ENCODE data around the gene IL1RAP. TPM values are rescaled to one million over a fixed set of nuclear protein-coding genes. Genes with fewer than 3 reads are reported as not detected.

IL1RAP gene
- total RNA-seq, 2 experiments from 2014 or later: 14.2 to 15.2 TPM

- H3K9me3 Mint-ChIP-seq: peaks cover 12% of the 10 kb centered on the region
- ChIA-PET CTCF (interaction anchor here (0.6 kb wide), 1 partner anchor 795 kb away, joined by 3 read pairs; no protein-coding TSS in a partner anchor), POLR2A (no interaction called here)
- DNase-seq: no peak
- H3K27ac Mint-ChIP-seq: no peak overlapping the region
- no peak overlapping the region for H3K4me3 Mint-ChIP-seq
- H3K36me3 Mint-ChIP-seq (ENCODE audit: low read depth): peaks cover 45% of the 10 kb centered on the region
- H3K4me1 Mint-ChIP-seq: peaks cover 27% of the 10 kb centered on the region
- no peaks in the 10 kb centered on the region for H3K27me3 Mint-ChIP-seq
Measured at GRCh38 chr3:190595807-190596206, 81.9 kb downstream of the IL1RAP start.

- no peak for DNase-seq
- H3K9me3 Mint-ChIP-seq: peaks cover 12% of the 10 kb centered on the region
- no peak overlapping the region for H3K4me3 Mint-ChIP-seq
- CTCF ChIA-PET: interaction anchor here (0.6 kb wide), 1 partner anchor 796 kb away, joined by 3 read pairs; no protein-coding TSS in a partner anchor
- peaks cover 42% of the 10 kb centered on the region for H3K36me3 Mint-ChIP-seq (ENCODE audit: low read depth)
- peaks cover 24% of the 10 kb centered on the region for H3K4me1 Mint-ChIP-seq
- POLR2A ChIA-PET: no interaction called here
- no peak overlapping the region for H3K27ac Mint-ChIP-seq
- no peaks in the 10 kb centered on the region for H3K27me3 Mint-ChIP-seq
Measured at GRCh38 chr3:190596349-190597285, 82.7 kb downstream of the IL1RAP start.

DNA sequence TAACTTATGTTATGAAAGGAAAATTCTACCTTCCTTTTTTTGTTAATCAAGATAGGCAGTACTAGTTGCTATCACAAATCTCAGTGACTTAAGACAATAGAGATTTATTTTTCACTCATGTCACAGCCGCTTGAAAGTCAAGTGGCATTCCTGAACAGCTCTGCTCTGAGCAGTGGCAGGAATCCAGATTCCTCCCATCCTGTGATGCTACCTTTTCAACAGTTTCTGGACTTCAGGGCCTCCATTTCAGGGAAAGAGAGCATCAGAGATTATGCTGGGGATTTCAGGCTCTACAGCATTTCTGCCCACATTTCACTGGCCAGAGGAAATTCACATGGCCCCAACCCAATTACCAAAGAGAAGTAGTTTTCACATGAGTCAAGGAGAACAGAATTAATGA is 83.4 kb downstream of the IL1RAP start:
- no peak for DNase-seq
- Mint-ChIP-seq H3K4me3 (no peak overlapping the region), H3K27me3 (no peaks in the 10 kb centered on the region), H3K36me3 (ENCODE audit: low read depth) (peaks cover 45% of the 10 kb centered on the region), H3K9me3 (peaks cover 12% of the 10 kb centered on the region), H3K27ac (no peak overlapping the region), H3K4me1 (peaks cover 22% of the 10 kb centered on the region)
- POLR2A ChIA-PET: no interaction called here
- CTCF ChIA-PET: no interaction called here

DNA sequence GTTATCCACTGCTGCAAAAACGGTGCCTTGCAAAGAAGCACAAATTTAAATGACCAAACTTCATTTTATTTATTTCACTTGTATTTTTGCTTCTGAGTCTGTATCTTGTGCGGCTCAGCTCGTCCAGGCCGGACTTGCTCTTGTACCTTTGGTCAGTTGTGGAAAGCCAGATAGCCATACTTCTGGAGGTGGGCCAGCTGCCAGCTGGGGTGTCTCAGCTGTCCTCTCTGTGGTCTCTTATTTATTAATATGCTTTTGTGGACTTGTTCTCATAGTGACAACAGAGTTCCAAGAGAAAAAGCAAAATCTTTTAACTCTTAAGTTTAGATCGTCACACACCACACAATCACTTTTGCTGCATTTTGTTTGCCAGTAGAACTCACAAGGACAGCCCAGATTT is 87.7 kb downstream of the IL1RAP start:
- POLR2A ChIA-PET: no interaction called here

DNA sequence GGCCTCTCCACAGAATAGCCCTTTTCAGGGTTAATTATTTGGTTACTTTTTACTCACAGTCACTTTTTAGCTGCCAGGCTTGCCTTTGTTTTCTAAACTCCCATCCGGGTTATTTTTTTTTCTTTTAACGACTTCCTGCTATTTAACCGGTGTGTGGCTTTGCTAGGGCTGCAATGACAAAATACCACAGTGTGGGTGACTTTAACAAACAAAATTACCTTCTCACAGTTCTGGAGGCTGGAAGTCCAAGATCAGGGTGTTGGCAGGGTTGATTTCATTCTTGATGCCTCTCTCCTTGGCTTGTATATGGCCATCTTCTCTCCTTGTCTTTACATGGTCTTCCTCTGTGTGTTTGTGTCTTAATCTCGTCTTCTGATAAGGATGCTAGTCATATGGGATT is 91.5 kb downstream of the IL1RAP start:
- no peak for DNase-seq
- Mint-ChIP-seq H3K36me3 (ENCODE audit: low read depth) (peaks cover 69% of the 10 kb centered on the region), H3K9me3 (peaks cover 10% of the 10 kb centered on the region), H3K4me3 (no peak overlapping the region), H3K27me3 (no peaks in the 10 kb centered on the region), H3K4me1 (peaks cover 22% of the 10 kb centered on the region), H3K27ac (peak overlapping the region; percentile 45)
- ChIA-PET CTCF (interaction anchor here (1.4 kb wide), 1 partner anchor 13 kb away, joined by 5 read pairs; no protein-coding TSS in a partner anchor), POLR2A (interaction anchor here (1.3 kb wide), 1 partner anchor 14 kb away, joined by 3 read pairs; no protein-coding TSS in a partner anchor)

More for the DNA sequence above, 87.7 kb downstream of the IL1RAP start:
- H3K27ac Mint-ChIP-seq: no peak overlapping the region
- H3K4me1 Mint-ChIP-seq: peaks cover 22% of the 10 kb centered on the region
- peaks cover 12% of the 10 kb centered on the region for H3K9me3 Mint-ChIP-seq
- CTCF ChIA-PET: no interaction called here
- peaks cover 68% of the 10 kb centered on the region for H3K36me3 Mint-ChIP-seq (ENCODE audit: low read depth)
- DNase-seq: no peak
- H3K4me3 Mint-ChIP-seq: no peak overlapping the region
- no peaks in the 10 kb centered on the region for H3K27me3 Mint-ChIP-seq

DNA sequence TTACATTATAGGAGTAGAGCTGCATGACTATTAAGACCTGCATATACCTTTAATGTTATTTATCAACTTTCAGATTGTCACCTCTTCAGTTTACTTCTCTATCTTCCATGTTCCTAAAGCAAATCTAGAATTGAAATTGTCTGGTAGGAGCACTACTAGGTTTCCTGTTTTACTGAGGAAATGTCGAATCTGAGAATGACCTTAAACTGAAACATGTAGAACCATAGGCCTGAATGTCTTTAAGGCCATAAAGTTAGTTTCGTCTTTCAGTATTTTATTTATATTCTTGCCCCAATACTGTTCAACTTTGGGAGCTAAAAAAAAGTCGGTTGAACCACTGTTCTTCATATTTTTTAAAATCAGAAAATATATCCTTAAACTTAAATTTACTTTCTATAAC is 92.7 kb downstream of the IL1RAP start:
- ChIA-PET POLR2A (interaction anchor here (1.3 kb wide), 1 partner anchor 13 kb away, joined by 3 read pairs; no protein-coding TSS in a partner anchor), CTCF (interaction anchor here (1.4 kb wide), 1 partner anchor 12 kb away, joined by 5 read pairs; no protein-coding TSS in a partner anchor)
- peaks cover 10% of the 10 kb centered on the region for H3K9me3 Mint-ChIP-seq
- peaks cover 22% of the 10 kb centered on the region for H3K4me1 Mint-ChIP-seq
- no peaks in the 10 kb centered on the region for H3K27me3 Mint-ChIP-seq
- DNase-seq: no peak
- H3K4me3 Mint-ChIP-seq: no peak overlapping the region
- no peak overlapping the region for H3K27ac Mint-ChIP-seq
- H3K36me3 Mint-ChIP-seq (ENCODE audit: low read depth): peaks cover 66% of the 10 kb centered on the region

DNA sequence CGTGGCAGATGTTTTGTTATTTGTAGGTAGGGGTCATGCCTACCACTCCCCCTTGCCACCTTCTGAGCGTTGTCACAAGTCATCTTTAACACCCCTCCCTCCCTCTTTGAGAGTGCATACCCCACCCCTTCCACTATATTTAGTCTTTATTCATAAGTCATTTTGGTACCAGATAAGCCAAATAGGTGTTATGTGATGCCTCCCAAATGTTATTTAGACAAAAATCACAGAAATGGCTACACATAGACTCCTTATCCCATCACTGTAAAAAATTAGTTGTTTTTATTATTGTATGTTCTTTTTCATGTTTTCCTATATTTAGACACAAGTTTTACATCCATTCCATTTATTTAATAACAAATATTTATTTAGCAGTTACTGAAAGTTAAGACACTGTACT is 93.1 kb downstream of the IL1RAP start:
- peaks cover 63% of the 10 kb centered on the region for H3K36me3 Mint-ChIP-seq (ENCODE audit: low read depth)
- POLR2A ChIA-PET: no interaction called here

GRCh38 chr3:190608850-190609589 is 95.1 kb downstream of the IL1RAP start:
- Mint-ChIP-seq H3K27ac (no peak overlapping the region), H3K9me3 (peaks cover 15% of the 10 kb centered on the region), H3K4me1 (peaks cover 20% of the 10 kb centered on the region), H3K4me3 (no peak overlapping the region), H3K27me3 (no peaks in the 10 kb centered on the region), H3K36me3 (ENCODE audit: low read depth) (peaks cover 67% of the 10 kb centered on the region)
- POLR2A ChIA-PET: interaction anchor here (0.8 kb wide), 1 partner anchor 95 kb away, joined by 3 read pairs; the partner anchor contains the start of gene IL1RAP
- DNase-seq: no peak
- CTCF ChIA-PET: no interaction called here

More for the DNA sequence above, 93.1 kb downstream of the IL1RAP start:
- H3K4me1 Mint-ChIP-seq: peaks cover 22% of the 10 kb centered on the region
- no peaks in the 10 kb centered on the region for H3K27me3 Mint-ChIP-seq
- DNase-seq: no peak
- no peak overlapping the region for H3K4me3 Mint-ChIP-seq
- CTCF ChIA-PET: no interaction called here
- no peak overlapping the region for H3K27ac Mint-ChIP-seq
- H3K9me3 Mint-ChIP-seq: peaks cover 10% of the 10 kb centered on the region

DNA sequence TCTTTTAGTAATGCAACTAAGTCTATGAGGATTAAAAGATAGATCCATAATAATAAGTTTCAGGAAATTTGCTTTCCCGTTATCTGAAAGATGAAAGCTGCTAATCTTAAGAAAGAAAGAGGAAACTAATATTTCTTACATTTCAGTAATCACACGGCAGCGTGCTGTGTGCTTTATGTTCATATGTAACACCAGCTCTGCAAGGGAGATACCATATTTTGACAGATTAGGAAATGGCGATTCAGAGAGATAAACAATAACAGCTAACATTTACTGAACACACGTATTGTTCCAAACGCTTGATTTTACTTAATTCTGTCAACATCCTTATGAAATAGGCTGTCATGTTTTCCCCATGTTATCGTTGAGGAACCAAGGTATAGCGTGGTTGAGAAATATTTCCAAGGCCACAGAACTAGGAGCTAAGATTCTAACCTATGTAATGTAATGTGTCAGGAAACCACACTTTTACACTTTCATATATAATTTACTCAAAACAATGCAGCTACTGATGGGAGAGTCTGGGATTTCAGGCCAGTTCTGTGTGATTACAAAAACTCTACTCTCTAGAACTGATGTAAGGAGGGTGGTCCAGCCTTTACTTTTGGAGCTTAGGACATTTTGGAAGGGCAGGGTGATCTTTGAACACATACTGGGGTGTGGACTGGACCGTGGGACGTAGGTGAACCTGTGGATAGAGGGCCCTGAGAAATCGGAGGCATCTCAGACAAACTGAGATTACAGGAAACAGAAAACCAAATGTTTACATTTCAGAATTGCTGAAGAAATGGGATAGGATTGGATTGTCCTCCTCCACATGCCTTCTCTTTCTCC is 100.6 kb downstream of the IL1RAP start:
- DNase-seq: no peak
- peaks cover 52% of the 10 kb centered on the region for H3K4me1 Mint-ChIP-seq
- no peak overlapping the region for H3K4me3 Mint-ChIP-seq
- peaks cover 46% of the 10 kb centered on the region for H3K36me3 Mint-ChIP-seq (ENCODE audit: low read depth)
- ChIA-PET POLR2A (interaction anchor here (1.1 kb wide), 1 partner anchor 54 kb away, joined by 3 read pairs; no protein-coding TSS in a partner anchor), CTCF (interaction anchor here (0.8 to 1.3 kb wide), 2 partner anchors 23 to 101 kb away, joined by 3 read pairs; no protein-coding TSS in a partner anchor)
- no peak overlapping the region for H3K27ac Mint-ChIP-seq
- no peaks in the 10 kb centered on the region for H3K27me3 Mint-ChIP-seq
- H3K9me3 Mint-ChIP-seq: peaks cover 5% of the 10 kb centered on the region

- ChIA-PET CTCF (interaction anchor here (0.8 to 1.3 kb wide), 2 partner anchors 23 to 102 kb away, joined by 3 read pairs; no protein-coding TSS in a partner anchor), POLR2A (interaction anchor here (1.1 kb wide), 1 partner anchor 54 kb away, joined by 3 read pairs; no protein-coding TSS in a partner anchor)
- peaks cover 41% of the 10 kb centered on the region for H3K36me3 Mint-ChIP-seq (ENCODE audit: low read depth)
- no peak for DNase-seq
- peaks cover 55% of the 10 kb centered on the region for H3K4me1 Mint-ChIP-seq
- peaks cover 5% of the 10 kb centered on the region for H3K9me3 Mint-ChIP-seq
- H3K4me3 Mint-ChIP-seq: no peak overlapping the region
- no peak overlapping the region for H3K27ac Mint-ChIP-seq
- no peaks in the 10 kb centered on the region for H3K27me3 Mint-ChIP-seq
Measured at GRCh38 chr3:190615060-190615384, 101.1 kb downstream of the IL1RAP start.

- Mint-ChIP-seq H3K9me3 (peaks cover 5% of the 10 kb centered on the region), H3K27me3 (no peaks in the 10 kb centered on the region), H3K27ac (no peak overlapping the region), H3K36me3 (ENCODE audit: low read depth) (peaks cover 44% of the 10 kb centered on the region), H3K4me3 (no peak overlapping the region), H3K4me1 (peaks cover 59% of the 10 kb centered on the region)
- ChIA-PET POLR2A (interaction anchor here (1.2 to 1.3 kb wide), 2 partner anchors 29 to 102 kb away, joined by 3 read pairs; partner anchors contain the start of gene IL1RAP), CTCF (interaction anchor here (1.3 kb wide), 1 partner anchor 24 kb away, joined by 3 read pairs; no protein-coding TSS in a partner anchor)
- DNase-seq: no peak
Measured at GRCh38 chr3:190615607-190616006, 101.7 kb downstream of the IL1RAP start.

DNA sequence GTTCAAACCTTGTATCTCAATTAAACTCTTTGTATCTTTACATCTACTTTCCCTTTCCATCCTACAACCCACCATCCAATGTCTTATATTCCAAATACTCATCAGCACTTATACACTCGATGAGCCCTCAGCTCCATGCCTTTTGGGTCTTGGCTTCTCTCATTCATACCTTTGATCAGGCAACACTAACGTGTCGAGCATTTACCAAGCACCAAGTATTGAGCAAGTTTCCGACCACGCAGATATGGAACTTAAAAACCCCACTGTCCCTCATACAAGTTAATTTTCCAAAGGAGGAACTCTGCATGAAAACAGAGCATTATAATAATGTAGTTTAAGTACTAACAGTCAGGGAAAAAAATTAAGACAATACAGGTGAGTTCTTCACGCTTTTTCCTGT is 102.8 kb downstream of the IL1RAP start:
- Mint-ChIP-seq H3K9me3 (peaks cover 5% of the 10 kb centered on the region), H3K36me3 (ENCODE audit: low read depth) (peaks cover 48% of the 10 kb centered on the region), H3K27ac (peak overlapping the region; percentile 92), H3K4me3 (no peak overlapping the region), H3K4me1 (peaks cover 64% of the 10 kb centered on the region), H3K27me3 (no peaks in the 10 kb centered on the region)
- DNase-seq: no peak
- ChIA-PET POLR2A (interaction anchor here (1.2 to 1.3 kb wide), 2 partner anchors 30 to 103 kb away, joined by 3 read pairs; partner anchors contain the start of gene IL1RAP), CTCF (no interaction called here)
